HepG2 (cell line): ENCODE results near the gene ACP1. TPM values are rescaled to one million over a fixed set of nuclear protein-coding genes. Genes with fewer than 3 reads are reported as not detected.
A peak's percentile ranks its signal among the peaks of the same experiment; 100 is the strongest.

Experiments used
- AHR ChIP-seq: IDR thresholded peaks from 2 replicates; pipeline ENCODE4 v1.6.1; 2018; ENCODE audit warnings: missing genetic modification reagents, missing compliant biosample characterization
- BATF2 ChIP-seq: sonication (generic); formaldehyde crosslinking; IDR thresholded peaks from 2 replicates; pipeline ENCODE4 v1.8.0; 2022; ENCODE audit warnings: mild to moderate bottlenecking, missing genetic modification reagents, moderate library complexity
- BCL3 ChIP-seq: sonication (generic); formaldehyde crosslinking; IDR thresholded peaks from 2 replicates; pipeline ENCODE4 v1.5.1; 2020; ENCODE audit warnings: mild to moderate bottlenecking, missing genetic modification reagents, moderate library complexity
- FOXA1 ChIP-seq, 2 experiments: fragments of 450-650 bp in 1 of 2; sonication (generic) in 1 of 2; formaldehyde crosslinking in 1 of 2; IDR thresholded peaks; 2 replicates each; pipeline versions ENCODE4 v1.4.0 to v1.6.1; 2016 to 2020; ENCODE audit warnings: missing genetic modification reagents in 1 of 2
- KAT7 ChIP-seq: IDR thresholded peaks from 2 replicates; pipeline ENCODE4 v1.6.1; 2018; ENCODE audit warnings: borderline replicate concordance, missing compliant biosample characterization
- KDM4B ChIP-seq: sonication (generic); formaldehyde crosslinking; IDR thresholded peaks from 2 replicates; pipeline ENCODE4 v1.4.0; 2020; ENCODE audit warnings: missing genetic modification reagents
- MNT ChIP-seq: fragments of 450-650 bp; IDR thresholded peaks from 2 replicates; pipeline ENCODE4 v1.6.1; 2016
- NR2F1 ChIP-seq, 2 experiments: fragments of 450-650 bp in 1 of 2; formaldehyde crosslinking in 1 of 2; IDR thresholded peaks; 2 replicates each; pipeline versions ENCODE4 v1.5.0 to v1.6.1; 2016 to 2020; ENCODE audit warnings: mild to moderate bottlenecking in 1 of 2, missing compliant biosample characterization in 1 of 2, missing genetic modification reagents in 1 of 2, moderate library complexity in 1 of 2
- PCBP1 ChIP-seq: fragments of 200-400 bp; formaldehyde crosslinking; IDR thresholded peaks from 2 replicates; pipeline ENCODE4 v1.6.1; 2017; ENCODE audit warnings: mild to moderate bottlenecking, low read depth, low read length, borderline replicate concordance
- RBAK ChIP-seq: sonication (generic); formaldehyde crosslinking; IDR thresholded peaks from 2 replicates; pipeline ENCODE4 v1.5.1; 2020; ENCODE audit warnings: mild to moderate bottlenecking, missing genetic modification reagents
- RXRA ChIP-seq: sonication (generic); formaldehyde crosslinking; IDR thresholded peaks from 2 replicates; pipeline ENCODE4 v1.5.1; 2020; ENCODE audit warnings: missing genetic modification reagents
- SNRNP70 ChIP-seq: fragments of 200-400 bp; formaldehyde crosslinking; IDR thresholded peaks from 2 replicates; pipeline ENCODE4 v1.6.1; 2017; ENCODE audit warnings: mild to moderate bottlenecking, low read depth, low read length, moderate library complexity
- SPEN ChIP-seq: sonication (generic); formaldehyde crosslinking; IDR thresholded peaks from 2 replicates; pipeline ENCODE4 v1.5.1; 2020; ENCODE audit warnings: low read depth, mild to moderate bottlenecking, missing genetic modification reagents
- TCF7 ChIP-seq: sonication (generic); IDR thresholded peaks from 2 replicates; pipeline ENCODE4 v1.6.1; 2016; ENCODE audit warnings: antibody characterized with exemption, low read depth
- ZC3H4 ChIP-seq: sonication (generic); formaldehyde crosslinking; IDR thresholded peaks from 2 replicates; pipeline ENCODE4 v1.4.0; 2020; ENCODE audit warnings: missing genetic modification reagents, borderline replicate concordance
- ZEB1 ChIP-seq: IDR thresholded peaks from 2 replicates; pipeline ENCODE4 v1.6.1; 2012; ENCODE audit warnings: mild to moderate bottlenecking, low read depth, inconsistent platforms; ENCODE audit not compliant: insufficient replicate concordance
- ZNF18 ChIP-seq: sonication (generic); formaldehyde crosslinking; IDR thresholded peaks from 2 replicates; pipeline ENCODE4 v1.8.0; 2022; ENCODE audit warnings: mild to moderate bottlenecking, missing genetic modification reagents; ENCODE audit not compliant: insufficient replicate concordance
- ZNF24 ChIP-seq: fragments of 450-650 bp; IDR thresholded peaks from 2 replicates; pipeline ENCODE4 v1.6.1; 2017; ENCODE audit warnings: antibody characterized with exemption, mild to moderate bottlenecking
- ZNF256 ChIP-seq: sonication (generic); formaldehyde crosslinking; conservative IDR thresholded peaks from 2 replicates; pipeline ENCODE4 v1.4.0; 2020; ENCODE audit warnings: missing genetic modification reagents
- ZNF296 ChIP-seq: sonication (generic); formaldehyde crosslinking; conservative IDR thresholded peaks from 2 replicates; pipeline ENCODE4 v1.5.0; 2020; ENCODE audit warnings: mild to moderate bottlenecking, missing genetic modification reagents
- ZNF460 ChIP-seq: sonication (generic); formaldehyde crosslinking; IDR thresholded peaks from 2 replicates; pipeline ENCODE4 v1.5.1; 2020; ENCODE audit warnings: missing genetic modification reagents, mild to moderate bottlenecking, borderline replicate concordance
- ZNF710 ChIP-seq: sonication (generic); formaldehyde crosslinking; IDR thresholded peaks from 2 replicates; pipeline ENCODE4 v1.5.0; 2020; ENCODE audit warnings: mild to moderate bottlenecking, missing genetic modification reagents, borderline replicate concordance
- ZSCAN31 ChIP-seq: sonication (generic); formaldehyde crosslinking; IDR thresholded peaks from 2 replicates; pipeline ENCODE4 v1.5.0; 2020; ENCODE audit warnings: low read depth, mild to moderate bottlenecking, missing genetic modification reagents
- polyA plus RNA-seq, 8 experiments: library from polyadenylated mRNA; depleted of rRNA in 3 of 8; stranded (reverse) in 7 of 8; unstranded in 1 of 8; fragments of >200 nt; fragmentation: Illumina TruSeq in 4 of 8; extraction: Trizol in 4 of 8; gene quantifications; 2 replicates each; pipeline versions ENCODE4 v1.2.1 to v1.2.3, GENCODE V29; 2011 to 2016; ENCODE audit warnings: low read depth in 4 of 8, missing spikeins in 1 of 8, mixed read lengths in 1 of 8; ENCODE audit not compliant: insufficient read depth in 1 of 8
- total RNA-seq, 5 experiments: library from RNA; depleted of rRNA; stranded (reverse); fragments of >200 nt; fragmentation: Illumina TruSeq; extraction: Trizol; gene quantifications; 2 replicates each; pipeline ENCODE4 v1.2.3, GENCODE V29; 2016; ENCODE audit warnings: low read depth in 1 of 5

Gene ACP1
- total and polyA plus RNA-seq, 2 of the 13 experiments (the other 11 are each of a cell fraction or from before 2014, with no cell fraction given): 246 to 348 TPM

- peak; percentile 73 for TF ChIP-seq MNT
- peak; percentile 98 for TF ChIP-seq TCF7
- peak; percentile 48; the same call in 1 of the 2 replicates for TF ChIP-seq ZNF460 (CRISPR knock-in tag)
- TF ChIP-seq ZSCAN31 (CRISPR knock-in tag): peak; percentile 88
- peak; percentile 96 for TF ChIP-seq KAT7 (CRISPR knock-in tag)
- TF ChIP-seq RXRA (CRISPR knock-in tag): peak; percentile 100
- TF ChIP-seq NR2F1 (CRISPR knock-in tag; IDR thresholded peaks at IDR 0.05): peak; percentile 99
- TF ChIP-seq BCL3 (CRISPR knock-in tag): peak; percentile 79; the same call in 1 of the 2 replicates
- TF ChIP-seq RBAK (CRISPR knock-in tag): no peak
- TF ChIP-seq PCBP1: no peak
- peak; percentile 52; the same call in 1 of the 2 replicates for TF ChIP-seq ZNF24
- peak; percentile 94; the same call in 1 of the 2 replicates for TF ChIP-seq SPEN (CRISPR knock-in tag)
- peak; percentile 90 for TF ChIP-seq ZEB1
- TF ChIP-seq SNRNP70: no peak
- peak; percentile 95 for TF ChIP-seq ZNF710 (CRISPR knock-in tag)
- no peak for TF ChIP-seq ZC3H4 (CRISPR knock-in tag)
- TF ChIP-seq BATF2 (CRISPR knock-in tag): peak; percentile 64; the same call in 1 of the 2 replicates
- TF ChIP-seq AHR: peak; percentile 90; the same call in 1 of the 2 replicates
- TF ChIP-seq ZNF256 (CRISPR knock-in tag): no peak
- peak; percentile 95 for TF ChIP-seq FOXA1 (IDR thresholded peaks at IDR 0.05)
- peak; percentile 100 for TF ChIP-seq FOXA1 (CRISPR knock-in tag; IDR thresholded peaks at IDR 0.05)
- peak; percentile 99 for TF ChIP-seq KDM4B (CRISPR knock-in tag)
- TF ChIP-seq ZNF296 (CRISPR knock-in tag): no peak
- peak; percentile 76 for TF ChIP-seq ZNF18 (CRISPR knock-in tag)
Observed at GRCh38 chr2:260507-261161, 4.1 kb upstream of the ACP1 start (continued).
